ENCODE results near the gene SCOC.
"Not testable (repeated sequence)": the region's sequence is repeated elsewhere in the genome, so short reads cannot be mapped to it uniquely, and the experiment has no call there.

Gene SCOC

GRCh38 chr4:140363051-140363450 is 10.4 kb upstream of the SCOC start:
- no peak for DNase-seq

- no peak for DNase-seq
Observed at GRCh38 chr4:140363558-140363957, 9.9 kb upstream of the SCOC start.

GRCh38 chr4:140367738-140368137 is 5.7 kb upstream of the SCOC start:
- DNase-seq: no peak

GRCh38 chr4:140368686-140369085 is 4.8 kb upstream of the SCOC start:
- no peak for DNase-seq

GRCh38 chr4:140372751-140373327 is 607 bp upstream of the SCOC start:
- no peak for DNase-seq

GRCh38 chr4:140374130-140374477 is 658 bp downstream of the SCOC start:
- no peak for DNase-seq

GRCh38 chr4:140382732-140383131 is 9.3 kb downstream of the SCOC start:
- no peak for DNase-seq

- DNase-seq: no peak
Observed at GRCh38 chr4:140388015-140388414, 14.6 kb downstream of the SCOC start.

GRCh38 chr4:140395668-140396067 is 22.2 kb downstream of the SCOC start:
- DNase-seq: no peak

- DNase-seq: no peak
Observed at GRCh38 chr4:140400111-140400510, 26.7 kb downstream of the SCOC start.

- no peak for DNase-seq
Observed at GRCh38 chr4:140406292-140406691, 32.8 kb downstream of the SCOC start.

GRCh38 chr4:140408974-140409373 is 35.5 kb downstream of the SCOC start:
- no peak for DNase-seq

GRCh38 chr4:140413130-140413969 is 39.9 kb downstream of the SCOC start:
- DNase-seq: not testable (repeated sequence)

- no peak for DNase-seq
Observed at GRCh38 chr4:140423106-140423505, 49.7 kb downstream of the SCOC start.

GRCh38 chr4:140426610-140427105 is 53.2 kb downstream of the SCOC start:
- no peak for DNase-seq

- DNase-seq: no peak
Observed at GRCh38 chr4:140427106-140427918, 53.9 kb downstream of the SCOC start, which contains the start of gene CLGN. CLGN (minus strand) TSS chr4:140427648; CDS start chr4:140413078, 14,570 bp downstream.

- DNase-seq: no peak
Observed at GRCh38 chr4:140427919-140428471, 54.5 kb downstream of the SCOC start.
